Mammary epithelial cell (primary cell): ENCODE results near the gene NBPF4.

Source experiments
- EZH2 ChIP-seq: IDR thresholded peaks from 2 replicates; pipeline ENCODE4 v1.6.1; 2012; ENCODE audit warnings: low read length, inconsistent platforms, borderline replicate concordance
- TF ChIP-seq, protein P1 (sequence below), 2 donors: IDR thresholded peaks in 1 of 2; conservative IDR thresholded peaks in 1 of 2; 2 replicates each; pipeline ENCODE4 v1.5.1; 2011 to 2012; ENCODE audit warnings: inconsistent platforms in 2 of 2, low read length in 2 of 2, mild to moderate bottlenecking in 2 of 2, control low read depth in 1 of 2, low read depth in 1 of 2; ENCODE audit not compliant: insufficient read depth in 1 of 2; ENCODE audit errors: extremely low read depth in 1 of 2

DNA sequence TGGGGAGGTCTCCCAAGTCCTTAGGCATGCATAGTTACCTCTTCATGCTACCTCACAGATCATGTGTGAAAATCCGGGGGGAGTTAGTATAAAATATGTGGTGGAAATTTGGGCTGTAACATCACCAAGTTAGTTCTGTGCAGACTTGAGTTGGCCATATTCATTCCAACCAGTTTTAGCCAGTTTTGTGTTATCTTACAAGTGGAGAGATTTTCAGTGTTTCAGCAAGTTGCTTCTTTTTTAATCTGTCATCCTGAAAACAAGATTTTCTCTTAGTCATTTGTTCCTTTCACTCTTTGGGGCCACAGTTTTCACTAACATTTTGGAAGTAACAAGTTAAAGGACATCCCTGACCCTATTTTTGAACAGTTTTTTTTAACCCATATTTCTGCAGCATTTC is 55.1 kb downstream of the NBPF4 start:
- TF ChIP-seq EZH2: no peak
- TF ChIP-seq, protein P1, sequence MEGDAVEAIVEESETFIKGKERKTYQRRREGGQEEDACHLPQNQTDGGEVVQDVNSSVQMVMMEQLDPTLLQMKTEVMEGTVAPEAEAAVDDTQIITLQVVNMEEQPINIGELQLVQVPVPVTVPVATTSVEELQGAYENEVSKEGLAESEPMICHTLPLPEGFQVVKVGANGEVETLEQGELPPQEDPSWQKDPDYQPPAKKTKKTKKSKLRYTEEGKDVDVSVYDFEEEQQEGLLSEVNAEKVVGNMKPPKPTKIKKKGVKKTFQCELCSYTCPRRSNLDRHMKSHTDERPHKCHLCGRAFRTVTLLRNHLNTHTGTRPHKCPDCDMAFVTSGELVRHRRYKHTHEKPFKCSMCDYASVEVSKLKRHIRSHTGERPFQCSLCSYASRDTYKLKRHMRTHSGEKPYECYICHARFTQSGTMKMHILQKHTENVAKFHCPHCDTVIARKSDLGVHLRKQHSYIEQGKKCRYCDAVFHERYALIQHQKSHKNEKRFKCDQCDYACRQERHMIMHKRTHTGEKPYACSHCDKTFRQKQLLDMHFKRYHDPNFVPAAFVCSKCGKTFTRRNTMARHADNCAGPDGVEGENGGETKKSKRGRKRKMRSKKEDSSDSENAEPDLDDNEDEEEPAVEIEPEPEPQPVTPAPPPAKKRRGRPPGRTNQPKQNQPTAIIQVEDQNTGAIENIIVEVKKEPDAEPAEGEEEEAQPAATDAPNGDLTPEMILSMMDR (conservative IDR thresholded peaks at IDR 0.05 in 1 of 2, IDR thresholded peaks at IDR 0.05 in 1 of 2; ENCODE audit: extremely low read depth in 1 of 2, insufficient read depth in 1 of 2, low read depth in 1 of 2, low read length in 2 of 2): no peak
